ENCODE data around the gene UGT1A8.
"Not testable (repeated sequence)": the region's sequence is repeated elsewhere in the genome, so short reads cannot be mapped to it uniquely, and the experiment has no call there.

The UGT1A8 gene

DNA sequence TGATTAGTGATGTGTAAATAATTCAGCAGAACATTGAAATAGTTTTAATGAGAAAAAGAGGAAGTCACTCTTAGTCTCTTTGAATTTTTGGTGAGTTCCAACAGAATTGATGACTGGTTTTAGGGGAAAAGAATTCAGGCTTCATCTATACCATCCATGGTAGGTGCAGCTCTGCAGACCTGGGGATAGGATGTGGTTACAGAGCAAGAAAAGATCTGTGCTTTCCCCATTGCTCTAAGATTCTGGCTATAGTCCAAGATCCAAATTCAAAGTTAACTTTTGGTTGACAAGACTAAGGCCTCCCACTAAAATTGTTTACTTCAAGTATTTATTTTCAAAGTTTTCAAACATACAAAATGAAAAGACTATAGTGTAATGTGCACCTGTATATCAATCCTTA, 22.4 kb downstream of the UGT1A8 start:
- H3K27ac ChIP-seq (replicated peaks): no peak overlapping the region
- peak; percentile 76 for TF ChIP-seq SPI1 (IDR thresholded peaks at IDR 0.05; ENCODE audit: borderline replicate concordance, low read depth)
- TF ChIP-seq, protein P1, sequence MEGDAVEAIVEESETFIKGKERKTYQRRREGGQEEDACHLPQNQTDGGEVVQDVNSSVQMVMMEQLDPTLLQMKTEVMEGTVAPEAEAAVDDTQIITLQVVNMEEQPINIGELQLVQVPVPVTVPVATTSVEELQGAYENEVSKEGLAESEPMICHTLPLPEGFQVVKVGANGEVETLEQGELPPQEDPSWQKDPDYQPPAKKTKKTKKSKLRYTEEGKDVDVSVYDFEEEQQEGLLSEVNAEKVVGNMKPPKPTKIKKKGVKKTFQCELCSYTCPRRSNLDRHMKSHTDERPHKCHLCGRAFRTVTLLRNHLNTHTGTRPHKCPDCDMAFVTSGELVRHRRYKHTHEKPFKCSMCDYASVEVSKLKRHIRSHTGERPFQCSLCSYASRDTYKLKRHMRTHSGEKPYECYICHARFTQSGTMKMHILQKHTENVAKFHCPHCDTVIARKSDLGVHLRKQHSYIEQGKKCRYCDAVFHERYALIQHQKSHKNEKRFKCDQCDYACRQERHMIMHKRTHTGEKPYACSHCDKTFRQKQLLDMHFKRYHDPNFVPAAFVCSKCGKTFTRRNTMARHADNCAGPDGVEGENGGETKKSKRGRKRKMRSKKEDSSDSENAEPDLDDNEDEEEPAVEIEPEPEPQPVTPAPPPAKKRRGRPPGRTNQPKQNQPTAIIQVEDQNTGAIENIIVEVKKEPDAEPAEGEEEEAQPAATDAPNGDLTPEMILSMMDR (IDR thresholded peaks at IDR 0.05; ENCODE audit: insufficient read depth, low read length): no peak
- TF ChIP-seq GABPA (IDR thresholded peaks at IDR 0.05; ENCODE audit: low read depth): no peak
- no peak for DNase-seq (ENCODE audit: low read depth in 1 of 2, low spot score in 1 of 2)

DNA sequence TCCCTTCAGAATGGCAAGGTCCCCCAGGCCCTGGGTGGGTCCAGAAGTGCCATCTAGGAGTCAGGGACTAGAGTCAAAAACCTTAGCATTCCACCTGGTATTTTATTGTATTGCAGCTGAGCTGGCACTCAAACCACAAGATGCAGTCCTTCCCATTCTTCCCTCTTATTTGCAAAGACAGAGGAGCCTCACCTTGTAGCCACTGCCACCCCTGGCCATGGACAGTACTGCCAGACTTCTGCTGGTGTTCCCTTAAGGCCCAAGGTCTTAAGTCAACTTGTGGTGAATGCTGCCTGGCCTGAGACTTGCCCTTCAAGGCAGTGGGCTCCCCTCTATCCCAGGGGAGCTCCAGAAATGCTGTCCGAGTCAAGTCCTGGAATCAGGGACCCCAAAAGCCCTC, 25.7 kb downstream of the UGT1A8 start:
- Histone ChIP-seq H3K27ac (replicated peaks) (no peak overlapping the region), H3K27me3 (ENCODE audit: insufficient read depth, poor library complexity, severe bottlenecking) (no peaks in the 10 kb centered on the region), H3K4me3 (replicated peaks; ENCODE audit: insufficient read depth, low read length) (no peak overlapping the region)
- TF ChIP-seq POLR2AphosphoS5 (IDR thresholded peaks at IDR 0.05; ENCODE audit: low read depth) (no peak), GABPA (IDR thresholded peaks at IDR 0.05; ENCODE audit: low read depth) (no peak), SPI1 (IDR thresholded peaks at IDR 0.05; ENCODE audit: borderline replicate concordance, low read depth) (no peak)
- TF ChIP-seq, protein P1 (IDR thresholded peaks at IDR 0.05; ENCODE audit: insufficient read depth, low read length): no peak
- TF ChIP-seq, protein P2, sequence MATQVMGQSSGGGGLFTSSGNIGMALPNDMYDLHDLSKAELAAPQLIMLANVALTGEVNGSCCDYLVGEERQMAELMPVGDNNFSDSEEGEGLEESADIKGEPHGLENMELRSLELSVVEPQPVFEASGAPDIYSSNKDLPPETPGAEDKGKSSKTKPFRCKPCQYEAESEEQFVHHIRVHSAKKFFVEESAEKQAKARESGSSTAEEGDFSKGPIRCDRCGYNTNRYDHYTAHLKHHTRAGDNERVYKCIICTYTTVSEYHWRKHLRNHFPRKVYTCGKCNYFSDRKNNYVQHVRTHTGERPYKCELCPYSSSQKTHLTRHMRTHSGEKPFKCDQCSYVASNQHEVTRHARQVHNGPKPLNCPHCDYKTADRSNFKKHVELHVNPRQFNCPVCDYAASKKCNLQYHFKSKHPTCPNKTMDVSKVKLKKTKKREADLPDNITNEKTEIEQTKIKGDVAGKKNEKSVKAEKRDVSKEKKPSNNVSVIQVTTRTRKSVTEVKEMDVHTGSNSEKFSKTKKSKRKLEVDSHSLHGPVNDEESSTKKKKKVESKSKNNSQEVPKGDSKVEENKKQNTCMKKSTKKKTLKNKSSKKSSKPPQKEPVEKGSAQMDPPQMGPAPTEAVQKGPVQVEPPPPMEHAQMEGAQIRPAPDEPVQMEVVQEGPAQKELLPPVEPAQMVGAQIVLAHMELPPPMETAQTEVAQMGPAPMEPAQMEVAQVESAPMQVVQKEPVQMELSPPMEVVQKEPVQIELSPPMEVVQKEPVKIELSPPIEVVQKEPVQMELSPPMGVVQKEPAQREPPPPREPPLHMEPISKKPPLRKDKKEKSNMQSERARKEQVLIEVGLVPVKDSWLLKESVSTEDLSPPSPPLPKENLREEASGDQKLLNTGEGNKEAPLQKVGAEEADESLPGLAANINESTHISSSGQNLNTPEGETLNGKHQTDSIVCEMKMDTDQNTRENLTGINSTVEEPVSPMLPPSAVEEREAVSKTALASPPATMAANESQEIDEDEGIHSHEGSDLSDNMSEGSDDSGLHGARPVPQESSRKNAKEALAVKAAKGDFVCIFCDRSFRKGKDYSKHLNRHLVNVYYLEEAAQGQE (IDR thresholded peaks at IDR 0.05; ENCODE audit: insufficient replicate concordance, low read depth): no peak
- DNase-seq (ENCODE audit: low read depth in 1 of 2, low spot score in 1 of 2): peak in 1 of 2 experiments; percentile 36

More for the DNA sequence above, 22.4 kb downstream of the UGT1A8 start:
- Histone ChIP-seq H3K4me3 (replicated peaks; ENCODE audit: insufficient read depth, low read length) (no peak overlapping the region), H3K27me3 (ENCODE audit: insufficient read depth, poor library complexity, severe bottlenecking) (no peaks in the 10 kb centered on the region)

DNA sequence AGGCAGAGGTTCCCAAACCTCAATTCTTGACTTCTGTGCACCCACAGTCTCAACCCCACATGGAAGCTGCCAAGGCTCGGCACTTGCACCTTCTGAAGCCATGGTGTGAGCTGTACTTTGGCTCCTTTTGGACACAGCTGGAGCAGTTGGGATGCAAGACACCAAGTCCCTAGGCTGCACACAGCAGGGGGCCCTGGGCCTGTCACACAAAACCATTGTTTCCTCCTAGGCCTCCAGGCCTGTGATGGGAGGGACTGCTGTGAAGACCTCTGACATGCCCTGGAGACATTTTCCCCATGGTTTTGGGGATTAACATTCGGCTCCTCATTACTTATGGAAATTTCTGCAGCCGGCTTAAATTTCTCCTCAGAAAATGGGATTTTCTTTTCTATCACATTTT, 28.6 kb downstream of the UGT1A8 start:
- H3K4me3 ChIP-seq (replicated peaks; ENCODE audit: insufficient read depth, low read length); DNase-seq (ENCODE audit: low read depth in 1 of 2, low spot score in 1 of 2); H3K27me3 ChIP-seq (ENCODE audit: insufficient read depth, poor library complexity, severe bottlenecking); H3K27ac ChIP-seq (replicated peaks): not testable (repeated sequence)

DNA sequence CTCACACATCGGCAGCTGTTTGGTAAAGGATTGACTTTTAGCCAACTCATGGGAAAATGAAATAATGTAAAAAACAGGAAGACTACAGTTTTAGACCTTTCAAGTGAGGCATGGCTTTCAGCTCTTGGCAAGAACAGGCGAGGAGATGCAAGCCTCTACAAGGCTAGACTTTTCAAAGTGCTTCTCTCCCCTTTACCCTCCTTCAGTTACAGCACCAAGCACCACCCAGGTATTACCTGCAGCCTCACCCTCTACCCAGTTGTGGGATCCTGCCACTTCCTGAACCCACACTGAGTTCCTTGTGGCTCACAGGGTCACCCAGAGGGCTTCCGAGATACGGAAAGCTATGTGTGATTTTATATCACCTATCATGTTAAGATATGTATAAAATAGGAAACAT, 33.5 kb downstream of the UGT1A8 start:
- no peak overlapping the region for H3K27ac ChIP-seq (replicated peaks)
- H3K27me3 ChIP-seq (ENCODE audit: insufficient read depth, poor library complexity, severe bottlenecking): no peaks in the 10 kb centered on the region
- TF ChIP-seq POLR2AphosphoS5 (IDR thresholded peaks at IDR 0.05; ENCODE audit: low read depth) (no peak), SPI1 (IDR thresholded peaks at IDR 0.05; ENCODE audit: borderline replicate concordance, low read depth) (no peak), GABPA (IDR thresholded peaks at IDR 0.05; ENCODE audit: low read depth) (no peak)
- TF ChIP-seq, protein P1 (IDR thresholded peaks at IDR 0.05; ENCODE audit: insufficient read depth, low read length): no peak
- TF ChIP-seq, protein P2 (IDR thresholded peaks at IDR 0.05; ENCODE audit: insufficient replicate concordance, low read depth): no peak
- no peak overlapping the region for H3K4me3 ChIP-seq (replicated peaks; ENCODE audit: insufficient read depth, low read length)
- no peak for DNase-seq (ENCODE audit: low read depth in 1 of 2, low spot score in 1 of 2)

Measured in HL-60 (cell line).